GM13976 (cell line): Measurements from ENCODE around the gene RNF152.

Experiments used
- DNase-seq: peaks from one replicate; pipeline ENCODE4 v3.0.0; 2012; ENCODE audit warnings: low spot score
- CTCF ChIP-seq: IDR thresholded peaks from 2 replicates; pipeline ENCODE4 v1.5.1; 2012; ENCODE audit warnings: borderline replicate concordance, mild to moderate bottlenecking; ENCODE audit not compliant: insufficient read depth; ENCODE audit errors: extremely low read depth, missing control alignments, control extremely low read depth
- in situ Hi-C: fragments of 300-500 bp; cut with MboI; formaldehyde crosslinking; loops from one replicate; pipeline ENCODE4 v1.12.0; 2022; ENCODE audit warnings: low sequenced_read_pairs, mixed read lengths, inconsistent platforms; ENCODE audit not compliant: unreplicated experiment

The RNF152 gene

GRCh38 chr18:61896118-61896517, 3.3 kb upstream of the RNF152 start:
- TF ChIP-seq CTCF: no peak
- in situ Hi-C loops: loop anchor here (25.0 kb wide), 1 partner anchor 259 kb away; no protein-coding TSS in a partner anchor
- no peak for DNase-seq

GRCh38 chr18:61894751-61895524, 2.1 kb upstream of the RNF152 start:
- in situ Hi-C loops: loop anchor here (25.0 kb wide), 1 partner anchor 258 kb away; no protein-coding TSS in a partner anchor
- DNase-seq: peak; percentile 19
- TF ChIP-seq CTCF: no peak

GRCh38 chr18:61893971-61894750, 1.4 kb upstream of the RNF152 start:
- DNase-seq: peak; percentile 85
- in situ Hi-C loops: loop anchor here (25.0 kb wide), 1 partner anchor 257 kb away; no protein-coding TSS in a partner anchor
- peak; percentile 48 for TF ChIP-seq CTCF

GRCh38 chr18:61893309-61893970, 633 bp upstream of the RNF152 start:
- DNase-seq: peak; percentile 59
- TF ChIP-seq CTCF: no peak
- in situ Hi-C loops: loop anchor here (25.0 kb wide), 1 partner anchor 256 kb away; no protein-coding TSS in a partner anchor

GRCh38 chr18:61891894-61892293, 913 bp downstream of the RNF152 start:
- no peak for DNase-seq
- in situ Hi-C loops: loop anchor here (25.0 kb wide), 1 partner anchor 255 kb away; no protein-coding TSS in a partner anchor
- TF ChIP-seq CTCF: no peak

GRCh38 chr18:61891271-61891670, 1.5 kb downstream of the RNF152 start:
- in situ Hi-C loops: loop anchor here (25.0 kb wide), 1 partner anchor 254 kb away; no protein-coding TSS in a partner anchor
- no peak for DNase-seq
- TF ChIP-seq CTCF: no peak
